Prostate gland (tissue), 2 donors: Measurements from ENCODE around the gene GOLGA1.

ENCODE experiments used
- POLR2A ChIP-seq: fragments of 450-650 bp; IDR thresholded peaks from one replicate; pipeline ENCODE4 v1.6.1; 2016; ENCODE audit warnings: antibody characterized with exemption, mild to moderate bottlenecking
- POLR2AphosphoS5 ChIP-seq: sonication (generic); formaldehyde crosslinking; IDR thresholded peaks from one replicate; pipeline ENCODE4 v1.6.1; 2017; ENCODE audit warnings: antibody characterized with exemption
- TF ChIP-seq, protein P1 (sequence below), 4 experiments: fragments of 200-600 bp in 2 of 4; fragments of 450-650 bp in 2 of 4; sonication (generic) in 2 of 4; IDR thresholded peaks; 1 replicate in 3 of 4; 2 replicates in 1 of 4; pipeline ENCODE4 v1.5.1; 2016 to 2019; ENCODE audit warnings: antibody characterized with exemption in 4 of 4, mild to moderate bottlenecking in 2 of 4, moderate library complexity in 2 of 4

DNA sequence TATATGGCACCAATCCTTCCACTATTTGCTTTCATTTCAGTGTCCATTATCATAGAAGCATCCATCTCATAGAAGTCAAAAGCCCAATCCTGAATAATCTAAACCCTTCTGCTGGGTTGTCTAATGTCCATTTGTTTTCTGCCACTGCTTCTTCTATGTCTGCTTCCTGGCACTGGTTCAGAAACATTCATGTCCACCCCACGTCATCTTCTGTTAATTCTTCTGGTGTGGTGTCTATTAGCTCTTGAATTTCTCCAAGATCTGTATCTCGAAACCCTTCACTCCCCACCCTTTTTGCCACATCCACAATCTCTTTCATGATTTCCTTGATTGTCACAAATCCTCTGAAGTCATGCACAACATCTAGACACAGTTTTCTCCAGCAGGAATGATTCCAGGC lies 23.2 kb upstream of the GOLGA1 start:
- TF ChIP-seq POLR2A (no peak), POLR2AphosphoS5 (no peak)
- TF ChIP-seq, protein P1, sequence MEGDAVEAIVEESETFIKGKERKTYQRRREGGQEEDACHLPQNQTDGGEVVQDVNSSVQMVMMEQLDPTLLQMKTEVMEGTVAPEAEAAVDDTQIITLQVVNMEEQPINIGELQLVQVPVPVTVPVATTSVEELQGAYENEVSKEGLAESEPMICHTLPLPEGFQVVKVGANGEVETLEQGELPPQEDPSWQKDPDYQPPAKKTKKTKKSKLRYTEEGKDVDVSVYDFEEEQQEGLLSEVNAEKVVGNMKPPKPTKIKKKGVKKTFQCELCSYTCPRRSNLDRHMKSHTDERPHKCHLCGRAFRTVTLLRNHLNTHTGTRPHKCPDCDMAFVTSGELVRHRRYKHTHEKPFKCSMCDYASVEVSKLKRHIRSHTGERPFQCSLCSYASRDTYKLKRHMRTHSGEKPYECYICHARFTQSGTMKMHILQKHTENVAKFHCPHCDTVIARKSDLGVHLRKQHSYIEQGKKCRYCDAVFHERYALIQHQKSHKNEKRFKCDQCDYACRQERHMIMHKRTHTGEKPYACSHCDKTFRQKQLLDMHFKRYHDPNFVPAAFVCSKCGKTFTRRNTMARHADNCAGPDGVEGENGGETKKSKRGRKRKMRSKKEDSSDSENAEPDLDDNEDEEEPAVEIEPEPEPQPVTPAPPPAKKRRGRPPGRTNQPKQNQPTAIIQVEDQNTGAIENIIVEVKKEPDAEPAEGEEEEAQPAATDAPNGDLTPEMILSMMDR (IDR thresholded peaks at IDR 0.05), result no peak
